NCI-H2227 (cell line): ENCODE results near the gene MKI67.
"Not testable (repeated sequence)": the region's sequence is repeated elsewhere in the genome, so short reads cannot be mapped to it uniquely, and the experiment has no call there.

Experiments used
- DNase-seq: peaks from one replicate; lab custom pipeline; 2025; ENCODE audit not compliant: unreplicated experiment; lab: John Stamatoyannopoulos, UW

MKI67 gene

DNA sequence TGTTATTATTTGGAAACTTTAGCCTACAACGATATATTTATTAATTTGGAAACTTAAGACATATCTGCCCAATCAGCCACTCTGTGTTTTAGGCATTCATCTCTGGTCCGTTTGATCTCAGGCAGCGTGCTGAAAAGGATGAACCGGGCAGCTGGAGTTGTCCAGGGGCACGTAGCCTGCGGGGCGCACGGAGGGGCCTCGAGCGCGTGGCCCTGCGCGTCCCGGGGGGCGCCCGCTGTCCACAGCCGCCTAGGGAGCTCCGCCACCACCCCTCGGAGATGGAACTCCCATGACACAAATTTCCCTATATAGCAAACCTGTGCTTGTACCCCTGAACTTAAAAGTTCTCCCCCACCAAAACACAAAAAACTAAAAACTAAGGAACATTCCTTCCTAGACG lies 24.3 kb upstream of the MKI67 start:
- no peak for DNase-seq

- DNase-seq = peak; percentile 85
Observed at GRCh38 chr10:128150045-128150493, 23.8 kb upstream of the MKI67 start.

GRCh38 chr10:128149267-128150014 lies 23.2 kb upstream of the MKI67 start:
- no peak for DNase-seq

GRCh38 chr10:128147669-128148068 lies 21.4 kb upstream of the MKI67 start:
- DNase-seq = no peak

- no peak for DNase-seq
Observed at GRCh38 chr10:128147064-128147463, 20.8 kb upstream of the MKI67 start.

- no peak for DNase-seq
Observed at GRCh38 chr10:128144547-128144946, 18.3 kb upstream of the MKI67 start.

GRCh38 chr10:128143531-128143930 lies 17.3 kb upstream of the MKI67 start:
- DNase-seq = no peak

GRCh38 chr10:128140425-128140824 lies 14.2 kb upstream of the MKI67 start:
- DNase-seq = peak; percentile 56

DNA sequence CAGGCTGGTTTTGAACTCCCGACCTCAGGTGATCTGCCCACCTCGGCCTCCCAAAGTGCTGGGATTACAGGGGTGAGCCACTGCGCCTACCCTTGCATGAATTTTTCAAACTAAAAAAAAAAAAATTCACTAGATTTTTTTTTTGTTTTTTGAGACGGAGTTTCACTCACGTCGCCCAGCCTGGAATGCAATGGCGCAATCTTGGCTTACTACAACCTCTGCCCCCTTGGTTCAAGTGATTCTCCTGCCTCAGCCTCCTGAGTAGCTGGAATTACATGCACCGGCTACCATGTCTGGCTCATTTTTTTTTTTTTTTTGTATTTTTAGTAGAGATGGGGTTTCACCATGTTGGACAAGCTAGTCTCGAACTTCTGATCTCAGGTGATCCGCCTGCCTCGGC lies 12.2 kb upstream of the MKI67 start:
- DNase-seq = not testable (repeated sequence)

DNA sequence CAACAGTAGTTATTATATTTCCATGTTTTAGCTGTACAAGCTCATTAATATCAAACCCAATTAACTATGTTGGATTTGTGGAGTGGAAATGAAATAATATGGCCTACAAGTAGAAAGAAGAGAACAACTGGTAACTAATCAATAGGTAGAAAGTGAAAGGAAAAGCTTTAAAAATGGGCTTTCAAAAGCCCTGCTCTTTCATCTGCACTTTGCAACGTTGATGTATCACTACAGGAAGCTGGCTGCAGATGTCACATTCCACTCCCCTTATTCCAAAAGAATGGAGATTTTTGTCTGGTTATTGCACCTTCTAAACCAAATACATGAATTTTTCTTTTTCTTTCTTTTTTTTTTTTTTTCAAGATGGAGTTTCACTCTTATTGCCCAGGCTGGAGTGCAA lies 11.7 kb upstream of the MKI67 start:
- DNase-seq = no peak

GRCh38 chr10:128130051-128130450 lies 3.8 kb upstream of the MKI67 start:
- no peak for DNase-seq

DNA sequence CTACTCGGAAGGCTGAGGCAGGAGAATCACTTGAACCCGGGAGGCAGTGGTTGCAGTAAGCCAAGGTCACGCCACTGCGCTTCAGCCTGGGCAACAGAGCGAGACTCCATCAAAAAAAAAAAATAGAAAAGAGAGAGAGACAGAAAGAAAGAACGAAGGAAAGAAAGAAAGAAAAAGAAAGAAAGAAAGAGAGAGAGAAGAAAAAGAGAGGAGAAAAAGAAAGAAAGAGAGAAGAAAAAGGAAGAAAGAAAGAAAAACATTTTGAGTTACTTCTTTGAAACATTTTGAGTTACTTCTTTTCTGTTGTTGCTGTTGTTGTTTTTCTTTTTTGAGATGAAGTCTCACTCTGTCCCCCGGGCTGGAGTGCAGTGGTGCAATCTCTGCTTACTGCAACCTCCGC lies 2.4 kb upstream of the MKI67 start:
- no peak for DNase-seq

DNA sequence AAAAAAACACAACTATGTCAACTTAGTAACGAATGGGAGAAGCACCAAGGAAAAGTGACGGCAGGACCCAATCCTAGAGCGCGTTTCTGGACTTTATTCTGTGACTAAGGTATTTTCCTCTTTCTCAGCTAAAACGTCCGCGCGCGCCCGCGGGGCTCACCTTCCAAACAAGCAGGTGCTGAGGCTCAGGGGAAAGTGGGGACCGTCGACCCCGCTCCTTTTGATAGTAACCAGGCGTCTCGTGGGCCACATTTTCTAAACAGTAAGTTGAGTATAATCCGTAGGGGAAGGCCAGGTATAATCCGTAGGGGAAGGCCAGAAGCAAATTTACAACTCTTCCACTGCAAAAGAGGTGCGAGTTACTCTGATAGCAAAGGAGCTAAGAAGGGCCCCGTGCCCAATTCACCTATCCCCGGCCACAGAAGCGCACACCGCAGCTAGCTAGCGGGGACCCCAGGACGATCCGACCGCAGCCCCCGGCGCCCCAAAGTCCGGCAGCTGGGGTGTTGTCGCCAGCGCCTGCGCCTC lies 743 bp downstream of the MKI67 start:
- DNase-seq = no peak

GRCh38 chr10:128124813-128125403 lies 1.3 kb downstream of the MKI67 start:
- DNase-seq = no peak

- DNase-seq = no peak
Observed at GRCh38 chr10:128123846-128124245, 2.4 kb downstream of the MKI67 start.

DNA sequence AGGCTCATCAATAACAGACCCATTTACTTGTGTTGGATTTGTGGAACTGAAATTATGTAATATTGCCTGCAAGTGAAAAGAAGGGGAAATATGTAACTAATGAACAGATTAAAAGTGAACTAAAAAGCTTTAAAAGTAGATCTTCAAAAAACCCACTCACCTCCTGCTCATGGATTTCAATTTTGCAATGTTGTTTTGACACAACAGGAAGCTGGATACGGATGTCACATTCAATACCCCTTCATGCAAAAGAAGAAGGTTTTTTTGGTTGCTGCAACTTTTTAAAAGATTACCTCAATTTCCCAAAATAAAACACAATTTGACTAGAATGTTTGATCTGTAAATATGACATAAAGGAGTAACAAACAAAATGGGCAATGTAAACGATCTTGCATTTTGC lies 3.3 kb downstream of the MKI67 start:
- no peak for DNase-seq

DNA sequence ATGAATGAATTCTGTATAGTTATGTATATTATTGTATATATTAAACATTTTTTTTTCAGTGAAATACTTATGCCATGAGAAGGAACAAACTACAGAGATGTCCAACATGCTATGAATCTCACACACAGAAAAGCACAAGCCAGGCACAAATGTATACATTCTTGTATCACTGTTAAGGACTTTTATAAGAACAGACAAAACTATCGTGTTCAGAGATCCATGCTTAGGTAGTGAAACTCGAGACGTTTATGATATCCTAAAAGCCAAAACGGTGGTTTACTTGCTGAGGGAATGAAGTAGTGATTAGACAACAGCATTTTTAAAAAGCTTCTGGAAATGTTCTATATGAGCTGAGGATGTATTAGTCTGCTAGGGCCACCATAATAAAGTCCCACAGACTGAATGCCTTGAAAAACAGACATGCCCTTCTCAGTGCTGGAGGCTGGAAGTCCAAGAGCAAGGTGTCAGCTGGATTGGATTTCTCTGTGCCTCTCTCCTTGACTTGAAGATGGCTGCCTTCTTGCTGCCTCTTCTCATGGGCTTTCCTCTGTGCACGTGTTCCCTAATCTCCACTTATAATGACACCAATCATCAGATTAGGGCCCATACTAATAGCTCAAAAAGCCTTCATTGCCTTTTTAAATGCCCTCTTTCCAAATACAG lies 4.3 kb downstream of the MKI67 start:
- DNase-seq = no peak

GRCh38 chr10:128116851-128117615 lies 9.2 kb downstream of the MKI67 start:
- no peak for DNase-seq

- DNase-seq = no peak
Observed at GRCh38 chr10:128116187-128116586, 10.0 kb downstream of the MKI67 start.

- DNase-seq = no peak
Observed at GRCh38 chr10:128115356-128115755, 10.9 kb downstream of the MKI67 start.

DNA sequence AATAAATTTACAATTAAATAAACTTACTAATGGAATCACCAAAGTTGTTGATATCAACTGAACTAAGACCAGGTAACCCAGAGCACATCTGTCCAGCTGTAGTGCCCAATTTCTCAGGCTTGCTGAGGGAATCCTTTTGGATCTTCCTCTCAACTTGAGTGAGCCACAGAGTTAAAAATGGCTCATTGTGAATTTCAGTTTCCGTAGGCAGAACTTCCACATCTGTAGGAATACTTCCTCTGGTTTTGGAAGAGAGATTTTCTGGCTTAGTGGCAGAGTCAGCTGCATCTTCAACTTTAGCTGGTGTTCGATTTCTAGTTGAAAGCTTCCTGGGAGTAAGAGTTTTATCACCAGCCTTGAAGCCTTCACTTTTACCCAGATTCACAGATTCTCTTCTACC lies 11.3 kb downstream of the MKI67 start:
- DNase-seq = no peak
